ENCODE data around the gene EEF1AKMT4.

The EEF1AKMT4 gene

DNA sequence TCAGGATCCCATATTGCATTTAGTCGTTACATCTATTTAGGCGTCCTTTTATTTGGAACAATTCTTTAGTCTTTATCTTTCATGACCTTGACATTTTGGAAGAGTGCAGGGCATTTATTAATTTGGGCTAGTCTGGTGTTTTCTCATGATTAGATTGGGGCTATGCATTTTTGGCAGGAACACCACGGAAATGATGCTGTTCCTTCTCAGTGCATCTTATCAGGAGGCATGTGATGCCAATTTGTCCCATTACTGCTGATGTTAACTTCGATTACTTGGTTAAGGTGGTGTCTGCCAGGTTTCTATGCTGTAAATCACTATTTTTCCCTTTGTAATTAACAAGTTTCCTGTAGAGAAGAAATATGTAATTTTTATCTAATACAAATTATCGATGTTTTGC, 38.2 kb upstream of the EEF1AKMT4 start:
- Histone ChIP-seq H2AFZ (ENCODE audit: low read depth, low read length) (no peak overlapping the region), H3K27me3 (ENCODE audit: low read depth, low read length) (peaks cover 26% of the 10 kb centered on the region), H3K4me1 (ENCODE audit: low read length) (no peaks in the 10 kb centered on the region), H3K36me3 (replicated peaks; ENCODE audit: low read depth, low read length) (no peaks in the 10 kb centered on the region), H3K9ac (ENCODE audit: low read length) (no peak overlapping the region), H3K9me3 (ENCODE audit: insufficient read depth, low read length) (no peaks in the 10 kb centered on the region), H3K79me2 (ENCODE audit: low read length) (no peaks in the 10 kb centered on the region), H3K4me3 (ENCODE audit: low read length) (no peak overlapping the region), H3K27ac (ENCODE audit: low read length) (no peak overlapping the region), H4K20me1 (ENCODE audit: insufficient read depth, low read length) (no peaks in the 10 kb centered on the region), H3K4me2 (ENCODE audit: low read length) (no peak overlapping the region)
- TF ChIP-seq EZH2phosphoT487 (IDR thresholded peaks at IDR 0.05; ENCODE audit: low read depth), result no peak
- no peak for TF ChIP-seq CTCF (IDR thresholded peaks at IDR 0.05; ENCODE audit: low read depth, low read length)

- Histone ChIP-seq H3K36me3 (replicated peaks; ENCODE audit: low read depth, low read length) (no peaks in the 10 kb centered on the region), H3K4me3 (ENCODE audit: low read length) (no peak overlapping the region), H3K27ac (ENCODE audit: low read length) (no peak overlapping the region), H3K4me2 (ENCODE audit: low read length) (no peak overlapping the region), H3K9ac (ENCODE audit: low read length) (no peak overlapping the region), H4K20me1 (ENCODE audit: insufficient read depth, low read length) (no peaks in the 10 kb centered on the region), H3K79me2 (ENCODE audit: low read length) (no peaks in the 10 kb centered on the region), H3K27me3 (ENCODE audit: low read depth, low read length) (peaks cover 22% of the 10 kb centered on the region), H3K9me3 (ENCODE audit: insufficient read depth, low read length) (no peaks in the 10 kb centered on the region), H2AFZ (ENCODE audit: low read depth, low read length) (no peak overlapping the region), H3K4me1 (ENCODE audit: low read length) (no peaks in the 10 kb centered on the region)
- TF ChIP-seq CTCF (IDR thresholded peaks at IDR 0.05; ENCODE audit: low read depth, low read length), result no peak
- TF ChIP-seq EZH2phosphoT487 (IDR thresholded peaks at IDR 0.05; ENCODE audit: low read depth), result no peak
Observed at GRCh38 chr3:184211718-184212117, 37.8 kb upstream of the EEF1AKMT4 start.

- 0 out of 2 replicates have a peak, but pooled peaks cover 12% of the 10 kb centered on the region for H3K27me3 ChIP-seq (ENCODE audit: low read depth, low read length)
- H3K9ac ChIP-seq (ENCODE audit: low read length), result no peak overlapping the region
- H3K4me2 ChIP-seq (ENCODE audit: low read length), result no peak overlapping the region
- H3K36me3 ChIP-seq (replicated peaks; ENCODE audit: low read depth, low read length), result no peaks in the 10 kb centered on the region
- no peak overlapping the region for H3K27ac ChIP-seq (ENCODE audit: low read length)
- H3K79me2 ChIP-seq (ENCODE audit: low read length), result no peaks in the 10 kb centered on the region
- H4K20me1 ChIP-seq (ENCODE audit: insufficient read depth, low read length), result no peaks in the 10 kb centered on the region
- no peak overlapping the region for H3K4me3 ChIP-seq (ENCODE audit: low read length)
- no peaks in the 10 kb centered on the region for H3K9me3 ChIP-seq (ENCODE audit: insufficient read depth, low read length)
- TF ChIP-seq EZH2phosphoT487 (IDR thresholded peaks at IDR 0.05; ENCODE audit: low read depth), result no peak
- H3K4me1 ChIP-seq (ENCODE audit: low read length), result no peaks in the 10 kb centered on the region
- no peak overlapping the region for H2AFZ ChIP-seq (ENCODE audit: low read depth, low read length)
Observed at GRCh38 chr3:184218814-184219213, 30.7 kb upstream of the EEF1AKMT4 start.

- Histone ChIP-seq H3K27me3 (ENCODE audit: low read depth, low read length) (peaks cover 10% of the 10 kb centered on the region; the same call in 1 of the 2 replicates), H4K20me1 (ENCODE audit: insufficient read depth, low read length) (no peaks in the 10 kb centered on the region), H2AFZ (ENCODE audit: low read depth, low read length) (no peak overlapping the region), H3K4me2 (ENCODE audit: low read length) (no peak overlapping the region), H3K4me1 (ENCODE audit: low read length) (no peaks in the 10 kb centered on the region), H3K4me3 (ENCODE audit: low read length) (no peak overlapping the region), H3K79me2 (ENCODE audit: low read length) (no peaks in the 10 kb centered on the region), H3K9me3 (ENCODE audit: insufficient read depth, low read length) (no peaks in the 10 kb centered on the region), H3K27ac (ENCODE audit: low read length) (no peak overlapping the region), H3K9ac (ENCODE audit: low read length) (no peak overlapping the region), H3K36me3 (replicated peaks; ENCODE audit: low read depth, low read length) (no peaks in the 10 kb centered on the region)
- TF ChIP-seq CTCF (IDR thresholded peaks at IDR 0.05; ENCODE audit: low read depth, low read length) (no peak), EZH2phosphoT487 (IDR thresholded peaks at IDR 0.05; ENCODE audit: low read depth) (no peak)
Observed at GRCh38 chr3:184222521-184222920, 27.0 kb upstream of the EEF1AKMT4 start.

GRCh38 chr3:184223946-184224345, 25.5 kb upstream of the EEF1AKMT4 start:
- H3K36me3 ChIP-seq (replicated peaks; ENCODE audit: low read depth, low read length), result no peaks in the 10 kb centered on the region
- H3K27ac ChIP-seq (ENCODE audit: low read length), result no peak overlapping the region
- H2AFZ ChIP-seq (ENCODE audit: low read depth, low read length), result no peak overlapping the region
- no peaks in the 10 kb centered on the region for H3K9me3 ChIP-seq (ENCODE audit: insufficient read depth, low read length)
- 0 out of 2 replicates have a peak, but pooled peaks cover 2% of the 10 kb centered on the region for H3K4me1 ChIP-seq (ENCODE audit: low read length)
- no peak overlapping the region for H3K4me3 ChIP-seq (ENCODE audit: low read length)
- TF ChIP-seq CTCF (IDR thresholded peaks at IDR 0.05; ENCODE audit: low read depth, low read length) (no peak), EZH2phosphoT487 (IDR thresholded peaks at IDR 0.05; ENCODE audit: low read depth) (no peak)
- no peaks in the 10 kb centered on the region for H3K79me2 ChIP-seq (ENCODE audit: low read length)
- H4K20me1 ChIP-seq (ENCODE audit: insufficient read depth, low read length), result no peaks in the 10 kb centered on the region
- no peak overlapping the region for H3K4me2 ChIP-seq (ENCODE audit: low read length)
- peaks cover 22% of the 10 kb centered on the region for H3K27me3 ChIP-seq (ENCODE audit: low read depth, low read length)
- H3K9ac ChIP-seq (ENCODE audit: low read length), result no peak overlapping the region
